T-helper 1 cell treated with Interleukin-12 subunit alpha and Interleukin-12 subunit beta and Interleukin-4 antibody, amounts not matched to agents 30 μg/mL and 1 μg/mL, for 36 hours (primary cell): ENCODE results near the gene CTNND2.
"Not testable (repeated sequence)": the region's sequence is repeated elsewhere in the genome, so short reads cannot be mapped to it uniquely, and the experiment has no call there.

Source experiments
- H3K27ac Mint-ChIP-seq: one replicate; pipeline ENCODE4 v1.8.0; 2021; ENCODE audit warnings: mild to moderate bottlenecking, mixed read lengths
- H3K27me3 Mint-ChIP-seq: one replicate; pipeline ENCODE4 v1.8.0; 2021; ENCODE audit warnings: low read depth, mixed read lengths
- H3K36me3 Mint-ChIP-seq: one replicate; pipeline ENCODE4 v1.8.0; 2021; ENCODE audit warnings: low read depth, mixed read lengths
- H3K4me1 Mint-ChIP-seq: one replicate; pipeline ENCODE4 v1.8.0; 2021; ENCODE audit warnings: low read depth, mixed read lengths
- H3K4me3 Mint-ChIP-seq: one replicate; pipeline ENCODE4 v1.8.0; 2021; ENCODE audit warnings: mild to moderate bottlenecking, moderate library complexity, mixed read lengths
- H3K9me3 Mint-ChIP-seq: one replicate; pipeline ENCODE4 v1.8.0; 2021; ENCODE audit warnings: mixed read lengths

Gene CTNND2

GRCh38 chr5:11452852-11453251 lies 451.4 kb downstream of the CTNND2 start:
- Mint-ChIP-seq H3K4me1 (no peaks in the 10 kb centered on the region), H3K27me3 (no peaks in the 10 kb centered on the region), H3K27ac (no peak overlapping the region), H3K4me3 (no peak overlapping the region), H3K36me3 (no peaks in the 10 kb centered on the region), H3K9me3 (no peaks in the 10 kb centered on the region)

GRCh38 chr5:11449966-11450365 lies 454.3 kb downstream of the CTNND2 start:
- no peaks in the 10 kb centered on the region for H3K9me3 Mint-ChIP-seq
- no peak overlapping the region for H3K4me3 Mint-ChIP-seq
- no peaks in the 10 kb centered on the region for H3K36me3 Mint-ChIP-seq
- no peaks in the 10 kb centered on the region for H3K4me1 Mint-ChIP-seq
- H3K27ac Mint-ChIP-seq, result no peak overlapping the region
- no peaks in the 10 kb centered on the region for H3K27me3 Mint-ChIP-seq

GRCh38 chr5:11449217-11449616 lies 455.0 kb downstream of the CTNND2 start:
- Mint-ChIP-seq H3K9me3 (no peaks in the 10 kb centered on the region), H3K27ac (no peak overlapping the region), H3K4me3 (no peak overlapping the region), H3K36me3 (no peaks in the 10 kb centered on the region), H3K27me3 (no peaks in the 10 kb centered on the region), H3K4me1 (no peaks in the 10 kb centered on the region)

GRCh38 chr5:11443831-11444230 lies 460.4 kb downstream of the CTNND2 start:
- Mint-ChIP-seq H3K27me3 (no peaks in the 10 kb centered on the region), H3K4me1 (no peaks in the 10 kb centered on the region), H3K27ac (no peak overlapping the region), H3K36me3 (no peaks in the 10 kb centered on the region), H3K4me3 (no peak overlapping the region), H3K9me3 (no peaks in the 10 kb centered on the region)

GRCh38 chr5:11432116-11432515 lies 472.1 kb downstream of the CTNND2 start:
- no peak overlapping the region for H3K4me3 Mint-ChIP-seq

GRCh38 chr5:11429254-11429653 lies 475.0 kb downstream of the CTNND2 start:
- Mint-ChIP-seq H3K9me3 (no peaks in the 10 kb centered on the region), H3K4me1 (no peaks in the 10 kb centered on the region), H3K36me3 (no peaks in the 10 kb centered on the region), H3K27me3 (no peaks in the 10 kb centered on the region), H3K4me3 (no peak overlapping the region), H3K27ac (no peak overlapping the region)

More at GRCh38 chr5:11432116-11432515, 472.1 kb downstream of the CTNND2 start:
- Mint-ChIP-seq H3K27me3 (no peaks in the 10 kb centered on the region), H3K36me3 (no peaks in the 10 kb centered on the region), H3K27ac (no peak overlapping the region), H3K4me1 (no peaks in the 10 kb centered on the region), H3K9me3 (no peaks in the 10 kb centered on the region)

GRCh38 chr5:11427569-11427968 lies 476.7 kb downstream of the CTNND2 start:
- no peaks in the 10 kb centered on the region for H3K9me3 Mint-ChIP-seq
- H3K27me3 Mint-ChIP-seq, result no peaks in the 10 kb centered on the region
- no peaks in the 10 kb centered on the region for H3K4me1 Mint-ChIP-seq
- H3K36me3 Mint-ChIP-seq, result no peaks in the 10 kb centered on the region
- no peak overlapping the region for H3K27ac Mint-ChIP-seq
- H3K4me3 Mint-ChIP-seq, result no peak overlapping the region

GRCh38 chr5:11426442-11426841 lies 477.8 kb downstream of the CTNND2 start:
- no peaks in the 10 kb centered on the region for H3K36me3 Mint-ChIP-seq
- H3K27ac Mint-ChIP-seq, result no peak overlapping the region
- no peaks in the 10 kb centered on the region for H3K9me3 Mint-ChIP-seq
- H3K4me1 Mint-ChIP-seq, result no peaks in the 10 kb centered on the region
- no peak overlapping the region for H3K4me3 Mint-ChIP-seq
- H3K27me3 Mint-ChIP-seq, result no peaks in the 10 kb centered on the region

GRCh38 chr5:11422342-11422741 lies 481.9 kb downstream of the CTNND2 start:
- Mint-ChIP-seq H3K4me3 (no peak overlapping the region), H3K9me3 (peaks cover 5% of the 10 kb centered on the region), H3K36me3 (no peaks in the 10 kb centered on the region), H3K27me3 (no peaks in the 10 kb centered on the region), H3K27ac (no peak overlapping the region), H3K4me1 (no peaks in the 10 kb centered on the region)

GRCh38 chr5:11420969-11421368 lies 483.3 kb downstream of the CTNND2 start:
- H3K27me3 Mint-ChIP-seq, result no peaks in the 10 kb centered on the region
- H3K9me3 Mint-ChIP-seq, result peaks cover 8% of the 10 kb centered on the region
- no peaks in the 10 kb centered on the region for H3K4me1 Mint-ChIP-seq
- H3K27ac Mint-ChIP-seq, result no peak overlapping the region
- H3K36me3 Mint-ChIP-seq, result no peaks in the 10 kb centered on the region
- no peak overlapping the region for H3K4me3 Mint-ChIP-seq

- Mint-ChIP-seq H3K27me3 (no peaks in the 10 kb centered on the region), H3K4me3 (no peak overlapping the region), H3K9me3 (peaks cover 25% of the 10 kb centered on the region), H3K36me3 (no peaks in the 10 kb centered on the region), H3K4me1 (no peaks in the 10 kb centered on the region), H3K27ac (no peak overlapping the region)
Measured at GRCh38 chr5:11415751-11416150, 488.5 kb downstream of the CTNND2 start.

- H3K27ac Mint-ChIP-seq, H3K4me1 Mint-ChIP-seq, H3K27me3 Mint-ChIP-seq, H3K36me3 Mint-ChIP-seq, H3K4me3 Mint-ChIP-seq: not testable (repeated sequence)
- H3K9me3 Mint-ChIP-seq, result peaks cover 25% of the 10 kb centered on the region
Measured at GRCh38 chr5:11414732-11415131, 489.5 kb downstream of the CTNND2 start.

- H3K9me3 Mint-ChIP-seq, result peaks cover 17% of the 10 kb centered on the region
- no peak overlapping the region for H3K27ac Mint-ChIP-seq
- no peaks in the 10 kb centered on the region for H3K36me3 Mint-ChIP-seq
- H3K4me1 Mint-ChIP-seq, result no peaks in the 10 kb centered on the region
- no peak overlapping the region for H3K4me3 Mint-ChIP-seq
- no peaks in the 10 kb centered on the region for H3K27me3 Mint-ChIP-seq
Measured at GRCh38 chr5:11411621-11412020, 492.6 kb downstream of the CTNND2 start.

- Mint-ChIP-seq H3K9me3 (no peaks in the 10 kb centered on the region), H3K4me1 (no peaks in the 10 kb centered on the region), H3K27me3 (no peaks in the 10 kb centered on the region), H3K27ac (no peak overlapping the region), H3K4me3 (no peak overlapping the region), H3K36me3 (no peaks in the 10 kb centered on the region)
Measured at GRCh38 chr5:11407556-11408145, 496.6 kb downstream of the CTNND2 start.

GRCh38 chr5:11400316-11400715 lies 503.9 kb downstream of the CTNND2 start:
- no peaks in the 10 kb centered on the region for H3K9me3 Mint-ChIP-seq
- H3K27ac Mint-ChIP-seq, result no peak overlapping the region
- H3K4me3 Mint-ChIP-seq, result no peak overlapping the region
- H3K4me1 Mint-ChIP-seq, result no peaks in the 10 kb centered on the region
- H3K36me3 Mint-ChIP-seq, result no peaks in the 10 kb centered on the region
- no peaks in the 10 kb centered on the region for H3K27me3 Mint-ChIP-seq

GRCh38 chr5:11398728-11399127 lies 505.5 kb downstream of the CTNND2 start:
- no peak overlapping the region for H3K4me3 Mint-ChIP-seq

More at GRCh38 chr5:11398728-11399127, 505.5 kb downstream of the CTNND2 start:
- Mint-ChIP-seq H3K36me3 (no peaks in the 10 kb centered on the region), H3K27me3 (no peaks in the 10 kb centered on the region), H3K9me3 (no peaks in the 10 kb centered on the region), H3K4me1 (no peaks in the 10 kb centered on the region), H3K27ac (no peak overlapping the region)
